GM18507 (cell line): ENCODE results near the gene AHNAK.
"Not testable (repeated sequence)": the region's sequence is repeated elsewhere in the genome, so short reads cannot be mapped to it uniquely, and the experiment has no call there.

Source experiments
- DNase-seq: peaks from one replicate; pipeline ENCODE4 v3.0.0; 2011; ENCODE audit warnings: low read depth; ENCODE audit not compliant: insufficient read length; ENCODE audit errors: extremely low spot score
- FAIRE-seq: peaks from 2 replicates; lab custom pipeline; 2011; peaks lifted over from hg19 to GRCh38; lab: Jason Lieb, UNC

Gene AHNAK

DNA sequence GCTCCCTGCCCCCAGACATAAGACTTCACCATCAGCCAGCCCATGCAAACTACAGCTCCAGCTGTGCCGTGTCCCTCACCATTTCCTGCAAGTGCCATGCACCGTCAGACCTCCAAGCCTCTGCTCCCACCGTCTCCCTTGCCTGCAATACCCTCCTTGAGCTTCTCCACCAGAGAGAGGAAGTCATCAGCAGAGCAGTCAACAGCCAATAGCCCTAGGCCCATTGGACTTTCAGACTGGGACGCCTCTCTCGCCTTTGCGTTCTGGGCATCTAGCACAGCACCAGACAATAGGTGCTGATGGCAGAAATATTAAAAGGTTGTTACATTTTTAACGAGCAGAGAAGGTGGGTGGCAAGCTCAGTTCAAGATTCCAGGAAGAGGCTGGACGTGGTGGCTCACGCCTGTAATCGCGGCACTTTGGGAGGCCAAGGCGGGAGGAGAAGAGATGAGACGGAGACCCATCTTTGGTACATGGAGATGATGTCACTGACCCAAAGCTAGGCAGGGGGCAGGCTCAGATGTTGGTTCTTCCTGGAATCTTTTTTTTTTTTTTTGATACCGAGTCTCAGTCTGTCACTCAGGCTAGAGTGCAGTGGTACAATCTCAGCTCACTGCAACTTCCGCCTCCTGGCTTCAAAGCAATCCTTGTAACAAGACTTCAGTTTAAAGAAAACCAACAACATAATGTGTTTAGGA is 95.9 kb downstream of the AHNAK start:
- DNase-seq = no peak
- no peak for FAIRE-seq

DNA sequence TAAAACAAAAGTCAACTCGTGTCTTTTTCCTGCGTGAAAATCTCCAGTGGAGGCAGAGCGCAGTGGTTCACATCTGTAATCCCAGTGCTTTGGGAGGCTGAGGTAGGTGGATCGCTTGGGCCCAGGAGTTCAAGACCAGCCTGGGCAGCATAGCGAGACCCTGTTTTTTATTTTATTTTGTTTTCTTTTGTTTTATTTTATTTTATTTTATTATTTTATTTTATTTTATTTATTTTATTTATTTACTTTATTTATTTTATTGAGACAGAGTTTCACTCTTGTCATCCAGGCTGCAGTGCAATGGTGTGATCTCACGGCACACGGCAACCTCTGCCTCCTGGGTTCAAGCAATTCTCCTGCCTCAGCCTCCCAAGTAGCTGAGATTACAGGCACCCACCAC is 96.7 kb downstream of the AHNAK start:
- not testable (repeated sequence) for DNase-seq, FAIRE-seq

DNA sequence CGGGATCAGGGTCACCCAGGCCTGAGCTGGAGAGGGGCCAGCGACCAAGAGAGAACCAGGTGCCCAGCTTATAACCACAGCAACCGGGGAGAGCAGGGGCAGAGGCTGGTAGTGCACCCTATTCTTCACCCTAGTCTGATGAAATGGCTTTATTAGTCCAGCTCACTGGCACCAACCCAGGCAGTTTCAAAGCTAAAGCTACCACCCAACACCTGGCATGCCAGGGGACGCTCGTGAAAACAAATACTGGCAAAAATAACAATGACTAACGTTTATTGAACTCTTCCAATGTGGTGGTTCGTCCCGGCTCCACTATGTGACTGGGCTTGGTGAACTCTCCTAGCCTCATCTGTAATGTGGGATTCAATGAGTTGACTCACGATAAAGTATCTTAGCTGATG is 97.2 kb downstream of the AHNAK start:
- no peak for DNase-seq
- FAIRE-seq = no peak

DNA sequence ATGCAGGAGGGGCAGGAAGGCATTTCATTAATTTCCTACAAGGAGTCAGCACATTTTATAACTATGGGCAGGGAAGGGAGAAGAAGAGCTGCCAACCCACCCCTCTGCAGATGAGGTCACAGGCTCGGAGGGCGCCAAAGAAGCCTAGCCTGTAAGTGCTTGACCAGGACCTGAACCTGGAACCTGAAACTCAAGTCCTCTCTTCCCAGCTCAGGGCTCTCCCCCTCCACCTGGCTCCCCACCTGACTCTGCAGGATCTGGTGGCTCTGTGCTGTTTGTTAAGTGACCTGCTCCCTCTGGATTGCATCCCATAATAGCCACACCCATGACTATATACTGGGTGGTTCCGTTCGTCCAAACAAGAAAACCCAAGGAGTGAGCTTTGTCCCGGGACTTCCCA is 100.5 kb downstream of the AHNAK start:
- FAIRE-seq = no peak
- DNase-seq = no peak

DNA sequence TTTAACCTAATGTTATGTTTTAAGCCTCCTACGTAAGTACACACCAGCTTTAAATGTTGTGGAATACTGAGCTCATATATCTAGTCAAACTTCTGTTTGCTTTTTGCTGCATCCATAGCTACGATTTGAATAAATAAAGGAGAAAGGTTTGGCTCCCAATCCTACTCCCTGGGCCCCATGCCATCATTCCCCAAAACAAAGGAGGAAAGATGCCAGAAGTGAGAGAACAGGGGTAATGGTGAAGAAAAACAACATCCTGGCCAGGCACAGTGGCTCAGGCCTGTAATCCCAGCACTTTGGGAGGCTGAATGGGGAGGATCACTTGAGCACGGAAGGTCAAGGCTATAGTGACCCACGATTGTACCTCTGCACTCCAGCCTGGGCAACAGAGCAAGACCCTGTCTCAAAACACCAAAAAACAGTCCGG is 101.3 kb downstream of the AHNAK start:
- DNase-seq (no peak), FAIRE-seq (no peak)

DNA sequence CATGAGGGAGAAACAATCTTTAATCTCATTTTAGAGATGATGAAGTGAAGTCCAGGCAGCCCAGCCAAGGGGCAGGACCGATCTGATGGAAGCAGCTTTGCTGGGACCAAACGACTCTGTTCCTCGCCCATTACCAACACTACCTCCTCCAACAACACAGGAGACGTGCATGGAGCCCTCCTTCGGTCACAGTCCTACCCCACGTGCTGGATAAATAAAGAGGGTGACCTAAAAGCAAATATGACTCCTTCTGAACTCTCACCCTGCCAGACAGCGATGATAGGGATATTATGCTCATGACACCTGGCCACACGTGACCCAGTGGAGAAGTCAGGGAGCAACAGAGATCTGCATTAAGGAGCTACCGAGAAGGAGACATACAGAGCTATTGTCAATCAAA is 101.8 kb downstream of the AHNAK start:
- FAIRE-seq = no peak
- no peak for DNase-seq

DNA sequence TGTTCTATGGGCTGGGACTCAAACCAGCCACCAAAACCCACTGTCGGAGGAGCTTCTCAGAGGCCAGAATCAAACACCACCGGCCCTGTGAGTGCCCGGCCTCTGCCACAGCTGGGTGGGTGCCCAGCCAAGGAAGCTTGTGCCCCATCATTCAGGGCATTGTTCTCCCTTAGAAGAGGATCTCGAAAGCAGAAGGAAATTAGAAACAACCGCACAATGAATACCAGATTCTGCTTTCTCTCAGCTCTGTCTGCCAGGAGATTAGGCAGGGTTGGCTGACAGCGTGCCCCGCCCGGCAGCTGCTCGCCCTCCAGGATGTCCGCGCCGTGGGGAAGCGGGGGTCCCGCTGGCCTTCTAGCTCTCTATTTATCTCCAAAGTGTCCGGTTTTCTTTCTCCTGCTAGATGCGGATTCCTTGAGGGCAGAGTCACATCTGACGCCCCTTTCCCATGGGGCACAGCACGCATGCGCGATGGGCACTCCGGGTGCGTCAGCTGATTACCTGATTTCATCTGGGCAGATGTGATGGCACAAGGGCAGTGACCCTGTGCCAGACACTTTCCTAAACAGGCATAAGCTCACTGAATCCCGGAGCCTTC is 102.3 kb downstream of the AHNAK start:
- peak; percentile 62 for FAIRE-seq

DNA sequence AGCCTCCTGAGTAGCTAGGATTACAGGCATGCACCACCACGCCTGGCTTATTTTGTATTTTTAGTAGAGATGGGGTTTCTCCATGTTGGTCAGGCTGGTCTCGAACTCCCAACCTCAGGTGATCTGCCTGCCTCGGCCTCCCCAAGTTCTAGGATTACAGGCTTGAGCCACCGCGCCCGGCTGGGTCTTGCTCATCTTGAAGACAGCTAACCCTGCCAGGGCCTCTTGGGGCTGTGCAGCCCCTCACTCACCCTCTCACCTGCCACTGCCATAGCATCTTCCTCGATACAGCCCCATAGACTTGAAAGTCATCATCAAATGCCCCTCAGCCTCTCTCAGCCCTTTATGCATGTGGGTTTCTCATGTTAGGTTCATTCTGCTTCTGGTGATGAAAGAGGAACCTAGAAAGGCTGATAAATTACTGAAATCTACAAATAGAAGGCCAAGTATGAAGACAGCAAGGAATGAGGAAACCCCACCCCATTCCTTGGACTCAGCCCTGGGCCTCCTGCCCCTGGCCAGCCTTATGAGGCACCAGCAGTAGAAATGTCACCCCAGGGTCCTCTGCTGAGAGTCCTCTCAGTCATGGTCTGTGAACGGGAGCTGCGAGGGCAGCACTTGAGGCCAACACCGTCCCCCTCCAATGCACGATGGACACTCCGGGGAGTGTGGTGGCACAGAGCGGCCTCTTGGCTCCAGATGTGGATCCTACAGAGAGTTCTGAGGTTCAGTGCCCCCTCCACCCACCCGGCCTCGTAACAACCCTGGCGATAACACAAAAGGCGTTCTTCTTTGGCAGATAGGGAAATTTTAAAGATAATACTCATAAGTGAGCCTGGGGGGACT is 103.0 kb downstream of the AHNAK start:
- FAIRE-seq = no peak
- no peak for DNase-seq

More for the DNA sequence above, 102.3 kb downstream of the AHNAK start:
- DNase-seq = no peak

DNA sequence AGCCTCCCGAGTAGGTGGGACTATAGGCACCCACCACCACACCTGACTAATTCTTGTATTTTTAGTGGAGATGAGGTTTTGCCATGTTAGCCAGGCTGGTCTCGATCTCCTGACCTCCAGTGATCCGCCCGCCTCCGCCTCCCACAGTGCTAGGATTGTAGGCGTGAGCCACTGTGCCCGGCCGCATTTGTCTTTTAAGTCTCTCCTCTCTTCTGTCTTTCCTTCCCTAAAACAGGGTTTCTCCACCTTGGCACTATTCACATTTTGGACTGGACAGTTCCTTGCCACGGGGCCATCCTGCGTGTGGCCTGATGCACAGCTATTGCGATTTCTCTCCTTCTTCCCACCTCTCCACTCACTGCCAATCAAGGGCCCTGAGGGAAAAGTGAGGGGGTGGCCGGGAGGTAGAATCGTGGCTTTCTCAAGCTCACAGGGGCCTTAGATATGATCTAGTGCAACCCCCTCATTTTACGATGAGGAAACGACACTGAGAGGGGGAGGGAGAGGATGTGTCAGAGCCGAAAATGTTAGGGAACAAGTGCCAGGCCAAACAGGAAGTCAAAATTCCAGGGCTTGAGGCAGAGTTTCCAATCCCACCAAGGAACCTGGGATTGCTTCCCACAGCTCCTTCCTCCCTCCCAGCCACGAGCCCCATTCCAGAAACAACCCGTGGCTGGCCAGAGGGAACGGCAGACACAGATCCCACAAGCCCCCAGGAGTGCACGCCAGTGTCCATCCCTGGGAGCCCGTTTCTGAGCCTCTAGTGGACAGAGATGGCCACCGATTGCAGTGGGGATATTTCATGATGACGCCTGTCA is 106.6 kb downstream of the AHNAK start:
- no peak for DNase-seq
- FAIRE-seq = no peak

DNA sequence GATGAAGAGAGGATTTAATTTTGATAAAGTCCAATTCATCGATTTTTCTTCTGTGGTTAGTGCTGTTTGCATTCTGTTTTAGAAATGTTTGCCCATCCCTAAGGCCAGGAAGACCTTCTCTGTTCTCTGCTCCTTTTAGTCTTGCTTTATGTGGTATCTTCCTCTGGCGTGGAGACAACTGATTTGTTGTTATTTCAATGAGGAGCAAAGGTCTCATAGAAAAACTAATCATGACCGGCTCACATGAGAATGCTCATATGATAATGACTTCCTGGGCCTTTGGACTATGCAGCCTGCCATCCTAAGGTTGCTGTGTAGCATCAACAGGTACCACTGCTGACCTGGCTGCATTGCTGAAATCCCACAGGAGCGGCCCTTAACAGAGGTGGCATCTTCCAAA is 108.0 kb downstream of the AHNAK start:
- FAIRE-seq (no peak), DNase-seq (no peak)

DNA sequence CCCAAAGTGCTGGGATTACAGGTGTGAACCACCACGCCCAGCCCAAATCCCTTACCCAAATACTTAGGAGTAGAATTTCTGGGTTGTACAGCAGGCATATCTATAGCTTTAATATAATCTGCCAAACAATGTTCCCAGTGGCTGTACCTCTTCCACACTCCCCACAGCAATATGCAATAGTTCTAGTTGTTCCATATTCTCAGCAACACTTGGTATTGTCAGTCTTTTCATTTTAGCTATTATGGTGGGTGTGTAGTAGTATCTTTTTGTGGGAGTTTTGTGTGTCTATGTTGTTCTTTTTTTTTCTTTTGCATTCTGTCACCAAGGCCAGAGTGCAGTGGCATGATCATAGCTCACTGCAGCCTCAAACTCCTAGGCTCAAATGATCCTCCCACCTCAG is 109.0 kb downstream of the AHNAK start:
- DNase-seq = no peak
- no peak for FAIRE-seq

DNA sequence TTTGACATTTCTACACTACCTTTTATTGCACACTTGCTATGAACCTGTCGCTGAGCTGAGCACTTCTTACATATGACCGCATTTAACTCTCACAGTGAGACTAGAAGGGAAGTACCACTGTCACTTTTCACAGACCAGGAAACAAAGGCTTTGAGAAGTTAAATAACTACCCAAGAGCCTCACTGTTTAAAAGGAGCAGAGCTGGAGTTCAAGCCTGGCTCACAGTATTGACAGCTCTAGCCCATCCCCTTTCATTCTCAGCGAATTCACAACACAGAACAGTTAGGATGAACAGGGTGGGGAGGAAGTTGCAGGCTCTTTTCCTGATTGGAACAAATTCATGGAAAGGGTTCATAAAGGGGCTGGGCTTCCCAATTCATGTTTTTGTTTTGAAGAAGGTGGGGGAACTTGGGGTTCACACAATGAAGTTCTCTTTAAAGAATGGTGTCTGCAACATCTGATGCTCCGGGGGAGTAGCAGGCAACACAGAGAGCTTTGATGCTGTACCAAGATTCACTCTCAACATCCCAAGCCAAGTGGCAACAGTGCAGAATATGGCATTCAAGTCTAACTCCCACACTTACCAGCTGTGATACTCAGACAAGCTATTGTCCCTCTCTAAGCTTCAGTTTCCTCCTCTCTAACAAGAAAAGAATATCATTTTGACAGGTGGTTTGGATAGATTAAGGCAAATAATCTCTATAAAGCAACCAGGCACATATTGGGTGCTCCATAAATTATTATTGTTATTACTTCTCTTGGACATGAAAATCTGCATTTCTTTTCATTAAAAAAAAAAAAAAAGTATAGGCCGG is 110.6 kb downstream of the AHNAK start:
- DNase-seq = no peak
- FAIRE-seq = no peak

DNA sequence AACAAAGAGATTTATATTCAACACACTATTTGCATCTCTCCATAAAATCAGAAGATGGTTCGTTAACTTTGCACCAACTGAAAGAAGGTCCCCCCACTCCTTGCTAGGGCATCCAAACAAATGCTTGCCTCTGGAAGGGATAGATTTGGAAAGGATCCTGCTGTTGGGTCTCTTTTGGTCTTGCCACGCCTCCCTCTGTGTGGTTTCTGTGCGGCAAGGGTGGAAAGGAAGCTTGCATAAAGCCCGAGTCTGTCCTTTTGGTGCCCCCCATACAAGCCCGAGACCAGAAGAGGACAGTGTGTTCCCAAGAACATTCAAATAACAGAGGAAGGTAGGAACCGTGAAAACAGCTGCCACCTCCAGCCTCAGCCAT is 112.7 kb downstream of the AHNAK start:
- FAIRE-seq (no peak), DNase-seq (no peak)

DNA sequence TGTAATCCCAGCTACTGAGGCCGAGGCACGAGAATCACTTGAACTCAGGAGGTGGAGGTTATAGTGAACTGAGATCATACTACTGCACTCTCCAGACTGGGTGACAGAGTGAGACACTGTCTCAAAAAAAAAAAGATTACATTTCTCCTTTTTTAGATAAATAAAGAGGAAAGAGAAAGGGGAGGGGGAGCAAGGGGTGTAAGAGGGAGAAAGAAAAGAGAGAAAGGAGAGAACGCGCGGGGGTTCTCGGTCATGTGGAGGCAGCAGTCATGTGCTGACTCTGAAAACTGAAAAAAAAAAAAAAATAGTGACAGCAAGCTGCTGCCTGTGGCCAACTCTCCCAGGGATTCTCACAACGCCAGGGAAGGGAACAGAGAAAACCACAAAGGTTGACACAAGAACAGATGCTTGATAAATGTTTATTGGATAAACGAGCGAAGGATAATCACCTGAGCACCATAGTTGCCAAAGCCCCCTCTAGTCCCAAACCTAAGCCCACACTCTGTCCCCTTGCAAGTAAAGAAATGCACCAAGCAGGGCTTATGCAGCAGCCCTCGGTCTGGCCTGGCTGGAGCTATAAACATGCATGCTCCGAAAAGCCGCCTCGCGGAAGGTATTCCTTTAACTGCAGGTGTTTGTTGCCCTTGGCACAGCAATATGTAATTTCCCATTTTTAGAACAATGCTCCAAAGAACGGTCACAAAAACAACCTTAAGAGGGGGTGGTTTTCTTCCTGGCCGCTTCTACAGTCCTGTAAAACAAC is 113.3 kb downstream of the AHNAK start:
- FAIRE-seq = no peak

DNA sequence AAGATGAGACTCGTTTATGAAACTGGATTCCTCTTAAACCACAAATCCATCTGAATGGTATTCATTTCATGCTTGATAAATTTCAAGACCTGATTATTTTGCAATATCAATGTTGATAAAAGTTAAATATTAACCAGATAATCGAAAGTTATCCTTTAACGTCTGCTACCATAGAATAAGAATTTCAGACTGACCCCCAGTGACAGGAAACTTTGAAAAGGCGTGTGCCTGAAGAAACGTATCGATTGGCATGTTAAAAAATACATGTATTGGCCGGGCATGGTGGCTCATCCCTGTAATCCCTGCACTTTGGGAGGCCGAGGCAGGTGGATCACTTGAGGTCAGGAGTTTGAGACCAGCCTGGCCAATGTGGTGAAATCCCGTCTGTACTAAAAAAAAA is 113.9 kb downstream of the AHNAK start:
- no peak for FAIRE-seq

More for the DNA sequence above, 113.3 kb downstream of the AHNAK start:
- no peak for DNase-seq

DNA sequence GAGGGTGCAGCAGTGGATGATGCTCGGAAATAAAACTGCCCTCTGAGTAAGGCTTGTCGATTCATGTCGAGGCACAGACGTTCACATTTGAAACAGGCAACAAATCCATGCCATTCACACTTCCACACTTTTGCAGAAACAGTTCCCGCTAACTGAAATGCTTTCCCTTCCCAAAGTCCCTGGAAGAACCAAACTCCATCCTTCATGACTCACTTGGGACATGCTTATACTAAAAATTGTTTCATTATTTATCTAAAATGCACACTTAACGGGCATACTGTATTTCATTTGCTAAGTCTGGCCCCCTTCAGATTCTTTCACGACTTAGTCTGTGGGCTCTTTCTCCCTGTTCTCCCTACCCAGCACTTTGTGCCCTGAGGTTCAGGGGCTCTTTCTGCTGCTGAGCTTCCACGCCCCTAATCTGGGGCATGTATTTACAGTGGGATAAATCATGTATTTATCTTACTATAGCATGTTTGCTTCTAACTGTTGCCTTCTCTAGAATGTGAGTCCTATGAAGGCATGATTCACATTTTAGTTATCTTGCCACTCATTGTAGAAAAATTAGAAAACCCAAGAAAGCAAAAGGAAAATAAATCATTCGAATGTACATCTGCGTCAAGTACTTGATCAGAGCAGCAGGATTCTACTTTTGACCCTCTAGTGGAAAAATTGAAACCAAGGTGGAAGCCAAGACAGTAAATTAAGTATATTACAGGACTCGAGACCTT is 115.3 kb downstream of the AHNAK start:
- FAIRE-seq = no peak
- no peak for DNase-seq

More for the DNA sequence above, 113.9 kb downstream of the AHNAK start:
- DNase-seq = no peak

DNA sequence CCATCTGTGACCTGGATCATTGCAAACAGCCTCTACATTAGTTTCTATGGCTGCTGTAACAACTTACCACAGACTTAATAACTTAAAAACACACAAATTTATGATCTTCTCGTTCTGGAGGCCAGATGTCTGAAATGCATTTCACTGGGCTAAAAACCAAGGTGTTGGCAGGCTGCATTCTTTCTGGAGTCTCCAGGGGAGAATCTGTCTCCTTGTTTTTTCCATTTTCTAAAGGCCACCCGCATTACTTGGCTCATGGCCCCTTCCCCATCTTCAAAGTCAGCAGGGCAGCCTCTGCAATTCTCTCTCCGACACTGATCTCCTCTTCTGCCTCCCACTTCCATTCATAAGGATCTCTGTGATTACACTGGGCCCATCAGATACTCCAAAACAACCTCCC is 116.2 kb downstream of the AHNAK start:
- no peak for FAIRE-seq
- no peak for DNase-seq
